ENCODE data around the gene BEST3.
A peak's percentile ranks its signal among the peaks of the same experiment; 100 is the strongest.

The BEST3 gene

DNA sequence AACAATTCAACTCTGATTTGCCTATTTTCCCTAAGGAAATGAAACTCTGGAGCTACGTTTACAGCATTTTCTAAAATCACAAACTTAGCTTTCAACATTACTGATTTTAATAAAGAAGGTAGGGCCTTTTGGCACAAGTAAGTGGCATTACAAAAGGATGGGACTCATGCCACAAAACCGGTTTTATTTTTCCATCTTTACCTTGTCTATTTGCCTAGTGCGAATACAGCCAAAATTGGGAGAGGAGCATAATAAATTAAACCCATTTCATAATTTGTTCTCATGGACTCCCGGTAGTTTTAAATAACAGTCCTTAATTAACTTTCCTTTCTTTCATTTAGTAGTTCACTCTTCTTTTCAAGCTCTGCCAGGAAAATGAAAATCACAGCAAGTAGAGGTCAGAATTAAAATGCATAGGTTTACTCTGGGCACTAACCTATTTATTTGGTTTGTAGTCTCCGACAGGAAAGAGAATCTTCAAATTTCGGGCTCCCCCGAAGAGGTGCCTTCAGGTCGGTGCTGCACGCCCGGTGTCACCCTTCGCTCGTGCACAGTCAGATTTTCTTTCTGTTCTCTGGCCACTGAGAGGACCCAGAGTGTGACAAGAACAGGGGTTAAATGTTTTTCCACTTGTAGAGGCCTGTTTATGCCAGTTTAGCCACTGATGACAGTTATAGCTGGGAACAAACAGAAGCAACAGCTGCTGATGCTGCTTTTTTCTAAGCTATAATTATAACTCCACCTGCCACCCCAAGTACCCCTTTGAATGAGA, at the start of gene BEST3:
Gene BEST3 (minus strand): TSS at position 535 of the 772 bp plus-strand sequence. CDS start 1,505 bp downstream, outside the sequence.
- DNase-seq (ENCODE audit: insufficient read length, low spot score) (no peak), FAIRE-seq (no peak)
- TF ChIP-seq, protein P1, sequence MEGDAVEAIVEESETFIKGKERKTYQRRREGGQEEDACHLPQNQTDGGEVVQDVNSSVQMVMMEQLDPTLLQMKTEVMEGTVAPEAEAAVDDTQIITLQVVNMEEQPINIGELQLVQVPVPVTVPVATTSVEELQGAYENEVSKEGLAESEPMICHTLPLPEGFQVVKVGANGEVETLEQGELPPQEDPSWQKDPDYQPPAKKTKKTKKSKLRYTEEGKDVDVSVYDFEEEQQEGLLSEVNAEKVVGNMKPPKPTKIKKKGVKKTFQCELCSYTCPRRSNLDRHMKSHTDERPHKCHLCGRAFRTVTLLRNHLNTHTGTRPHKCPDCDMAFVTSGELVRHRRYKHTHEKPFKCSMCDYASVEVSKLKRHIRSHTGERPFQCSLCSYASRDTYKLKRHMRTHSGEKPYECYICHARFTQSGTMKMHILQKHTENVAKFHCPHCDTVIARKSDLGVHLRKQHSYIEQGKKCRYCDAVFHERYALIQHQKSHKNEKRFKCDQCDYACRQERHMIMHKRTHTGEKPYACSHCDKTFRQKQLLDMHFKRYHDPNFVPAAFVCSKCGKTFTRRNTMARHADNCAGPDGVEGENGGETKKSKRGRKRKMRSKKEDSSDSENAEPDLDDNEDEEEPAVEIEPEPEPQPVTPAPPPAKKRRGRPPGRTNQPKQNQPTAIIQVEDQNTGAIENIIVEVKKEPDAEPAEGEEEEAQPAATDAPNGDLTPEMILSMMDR (IDR thresholded peaks at IDR 0.05; ENCODE audit: insufficient read depth, missing control alignments), result no peak

DNA sequence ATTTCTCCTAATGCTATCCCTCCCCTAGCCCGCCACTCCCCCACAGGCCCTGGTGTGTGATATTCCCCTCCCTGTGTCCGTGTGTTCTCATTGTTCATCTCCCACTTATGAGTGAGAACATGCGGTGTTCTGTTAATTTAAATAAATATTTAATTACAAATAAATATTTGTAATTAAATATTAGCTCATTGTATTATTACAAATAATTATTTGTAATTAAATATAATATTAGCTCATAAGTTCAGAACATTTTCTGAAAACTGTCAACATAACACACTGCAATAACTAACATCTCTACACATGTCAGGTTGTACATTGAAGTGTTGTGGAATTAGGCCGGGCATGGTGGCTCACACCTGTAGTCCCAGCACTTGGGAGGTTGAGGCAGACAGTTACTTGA, 45.0 kb upstream of the BEST3 start:
- no peak for DNase-seq (ENCODE audit: insufficient read length, low spot score)
- TF ChIP-seq, protein P1 (IDR thresholded peaks at IDR 0.05; ENCODE audit: insufficient read depth, missing control alignments), result no peak
- FAIRE-seq, result no peak

DNA sequence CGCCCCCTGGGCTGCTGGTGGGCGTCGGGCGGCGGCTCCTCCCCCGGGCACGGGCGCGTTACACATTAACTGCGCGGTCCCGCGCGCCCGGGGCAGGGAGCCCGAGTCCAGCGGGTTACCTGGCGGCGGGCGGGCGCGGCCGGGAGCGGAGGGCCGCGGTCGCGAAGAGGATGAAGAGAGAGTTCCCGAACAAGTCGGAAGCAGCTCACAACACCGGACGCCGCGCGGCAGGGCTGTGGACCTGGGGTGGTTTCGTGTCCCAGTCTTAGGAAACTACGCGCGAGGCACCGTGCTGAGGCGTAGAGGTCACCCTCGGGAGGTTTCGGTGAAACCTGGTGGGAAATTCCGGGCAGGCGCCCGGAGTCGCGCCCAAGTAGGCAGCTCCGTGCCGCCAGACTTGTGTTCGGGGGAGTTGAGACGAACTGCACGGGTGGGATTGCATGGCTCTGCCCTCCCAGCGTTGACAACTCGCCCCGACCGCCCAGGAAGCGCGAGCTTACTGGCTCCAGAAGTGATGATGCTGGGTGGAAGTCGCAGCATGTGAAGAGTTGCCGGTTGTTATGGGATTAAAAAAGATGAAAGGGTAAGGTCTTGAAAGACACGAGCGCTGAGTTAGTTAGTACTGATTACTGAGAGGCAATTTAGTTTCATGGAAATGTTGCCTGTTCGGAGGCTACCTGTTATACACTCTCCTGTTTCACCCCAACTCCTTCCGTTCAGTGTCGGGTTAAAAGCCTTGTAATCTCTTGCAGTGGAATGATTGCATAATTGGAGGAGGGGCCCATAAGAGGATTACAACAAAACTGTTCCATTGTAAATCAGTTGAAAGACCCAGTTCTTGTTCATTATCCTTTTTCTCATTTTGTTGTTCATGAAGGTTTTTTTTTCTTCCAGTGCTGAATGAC, 40.4 kb upstream of the BEST3 start:
- TF ChIP-seq, protein P1 (IDR thresholded peaks at IDR 0.05; ENCODE audit: insufficient read depth, missing control alignments), result no peak
- FAIRE-seq (peak; percentile 35), DNase-seq (ENCODE audit: insufficient read length, low spot score) (no peak)

DNA sequence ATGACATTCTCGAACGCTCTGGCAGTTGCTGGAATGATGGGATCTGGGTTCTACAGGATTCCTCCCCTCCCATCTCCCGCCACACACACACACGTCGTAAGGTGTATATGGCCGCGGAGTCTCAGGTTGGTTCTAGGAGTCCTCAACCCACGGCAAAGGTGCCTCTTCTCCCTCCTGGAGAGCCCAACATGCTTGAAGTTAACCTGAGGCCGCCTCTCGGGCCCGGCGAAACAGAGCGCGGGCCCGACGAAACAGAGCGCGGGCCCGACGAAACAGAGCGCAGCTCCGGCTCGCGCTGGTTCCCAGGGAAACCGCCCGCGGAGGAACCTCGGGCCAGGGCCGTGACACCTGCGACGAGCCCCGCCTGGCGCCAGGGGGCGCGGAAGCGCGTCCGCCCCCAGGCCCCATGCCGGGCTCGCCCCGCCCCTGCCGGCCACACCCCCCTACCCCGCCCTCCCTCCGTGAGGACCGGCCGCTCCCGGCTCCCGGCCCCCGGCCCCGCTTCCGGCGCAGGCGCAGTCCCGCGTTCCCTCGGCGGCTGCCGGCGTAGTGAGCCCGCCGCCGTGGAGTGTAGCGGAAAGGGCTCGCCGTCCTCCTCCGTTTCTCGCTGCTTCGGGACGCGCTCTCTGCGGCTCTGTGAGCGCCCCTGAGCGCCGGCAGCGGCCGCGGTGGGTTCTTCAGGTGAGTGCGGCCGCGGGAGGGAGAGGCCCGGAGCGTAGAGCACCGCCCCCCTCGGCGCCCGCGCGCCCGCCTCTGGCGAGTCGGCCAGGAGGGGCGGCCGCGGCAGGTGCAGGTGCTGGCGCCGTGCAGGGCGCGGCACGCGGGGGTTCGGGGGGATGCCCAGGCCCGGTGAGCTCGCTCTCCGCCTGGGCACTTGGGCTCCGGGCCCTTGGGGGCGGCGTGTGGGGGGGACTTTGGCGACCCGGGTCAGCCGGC, 39.5 kb upstream of the BEST3 start, which contains the start of gene RAB3IP:
Gene RAB3IP (plus strand): TSS at position 510 of the 936 bp plus-strand sequence. CDS start 16,549 bp downstream, outside the sequence.
- no peak for FAIRE-seq
- DNase-seq (ENCODE audit: insufficient read length, low spot score), result peak; percentile 78

DNA sequence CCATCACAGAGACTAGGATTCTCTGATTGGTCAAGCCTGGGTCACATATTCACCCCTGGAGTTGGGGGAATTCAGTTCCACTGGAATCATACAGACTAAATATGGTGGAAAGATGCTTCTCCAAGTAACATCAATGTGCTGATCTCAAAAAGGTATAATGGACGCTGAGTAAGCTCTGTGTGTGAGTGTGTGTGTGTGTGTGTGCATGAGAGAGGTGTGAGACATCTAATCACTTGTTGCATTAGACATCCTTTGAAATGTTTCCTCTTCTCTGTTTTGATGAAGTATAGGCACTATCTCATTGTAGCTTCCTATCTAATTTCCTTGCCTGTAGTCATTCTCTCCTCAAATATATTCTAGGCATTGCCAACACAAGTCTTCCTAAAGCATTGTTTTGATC, 34.5 kb upstream of the BEST3 start:
- TF ChIP-seq, protein P1 (IDR thresholded peaks at IDR 0.05; ENCODE audit: insufficient read depth, missing control alignments), result no peak
- no peak for FAIRE-seq
- no peak for DNase-seq (ENCODE audit: insufficient read length, low spot score)

More for the DNA sequence above, 39.5 kb upstream of the BEST3 start, which contains the start of gene RAB3IP:
- TF ChIP-seq, protein P1 (IDR thresholded peaks at IDR 0.05; ENCODE audit: insufficient read depth, missing control alignments), result peak; percentile 48

DNA sequence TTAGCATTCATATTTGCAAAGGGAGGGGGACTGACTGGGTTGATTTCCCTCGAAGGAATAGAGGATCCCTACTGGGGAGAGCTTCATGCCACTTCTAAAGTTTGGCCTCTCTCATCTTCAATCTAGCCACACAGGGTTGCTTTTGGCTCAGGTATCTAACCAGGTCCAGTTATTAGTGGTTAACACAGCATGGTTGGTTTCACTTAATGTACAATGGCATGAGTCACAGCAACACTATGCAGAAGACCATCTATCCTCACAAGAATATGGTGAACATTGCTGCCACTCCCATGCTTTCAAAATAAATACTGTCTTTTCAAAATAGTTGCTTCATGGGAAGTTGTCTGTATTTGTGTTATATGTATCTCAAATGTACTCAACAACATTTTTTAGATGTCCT, 33.0 kb upstream of the BEST3 start:
- DNase-seq (ENCODE audit: insufficient read length, low spot score) (no peak), FAIRE-seq (no peak)
- TF ChIP-seq, protein P1 (IDR thresholded peaks at IDR 0.05; ENCODE audit: insufficient read depth, missing control alignments), result no peak
